H9 (cell line): ENCODE data around the gene TNRC18. TPM values are rescaled to one million over a fixed set of nuclear protein-coding genes. Genes with fewer than 3 reads are reported as not detected.

Experiments
- DNase-seq: peaks from one replicate; pipeline ENCODE4 v3.0.0-alpha.2; 2017
- H2AFZ ChIP-seq: one replicate; pipeline ENCODE4 v1.6.1; 2013; ENCODE audit warnings: mild to moderate bottlenecking, low read length, control low read depth, moderate library complexity
- H2AK5ac ChIP-seq: 2 replicates; pipeline ENCODE4 v1.6.1; 2013; ENCODE audit warnings: low read length, control low read depth, mixed read lengths; ENCODE audit not compliant: insufficient read length
- H2BK120ac ChIP-seq: one replicate; pipeline ENCODE4 v1.6.1; 2013; ENCODE audit warnings: low read depth, mild to moderate bottlenecking, low read length, control low read depth, inconsistent platforms; ENCODE audit not compliant: poor library complexity, severe bottlenecking
- H2BK12ac ChIP-seq: 2 replicates; pipeline ENCODE4 v1.6.1; 2013; ENCODE audit warnings: low read length, control low read depth, mixed read lengths, low read depth; ENCODE audit not compliant: insufficient read length
- H2BK15ac ChIP-seq: 2 replicates; pipeline ENCODE4 v1.6.1; 2013; ENCODE audit warnings: low read depth, low read length, control low read depth
- H2BK20ac ChIP-seq: one replicate; pipeline ENCODE4 v1.6.1; 2013; ENCODE audit warnings: low read depth, mild to moderate bottlenecking, low read length, control low read depth, inconsistent platforms; ENCODE audit not compliant: poor library complexity, severe bottlenecking
- H2BK5ac ChIP-seq: 2 replicates; pipeline ENCODE4 v1.6.1; 2013; ENCODE audit warnings: low read length, control low read depth, mixed read lengths; ENCODE audit not compliant: insufficient read length
- H3K14ac ChIP-seq: 2 replicates; pipeline ENCODE4 v1.6.1; 2013; ENCODE audit warnings: low read length, control low read depth; ENCODE audit not compliant: insufficient read depth
- H3K18ac ChIP-seq: 2 replicates; pipeline ENCODE4 v1.6.1; 2013; ENCODE audit warnings: low read depth, mild to moderate bottlenecking, mixed read lengths, low read length, control low read depth; ENCODE audit not compliant: insufficient read length
- H3K23ac ChIP-seq: 2 replicates; pipeline ENCODE4 v1.6.1; 2013; ENCODE audit warnings: low read length, control low read depth, mixed read lengths, low read depth; ENCODE audit not compliant: insufficient read length
- H3K23me2 ChIP-seq: 2 replicates; pipeline ENCODE4 v1.6.1; 2013; ENCODE audit warnings: low read depth, mild to moderate bottlenecking, mixed read lengths, low read length, control low read depth; ENCODE audit not compliant: insufficient read length, poor library complexity, severe bottlenecking
- H3K27ac ChIP-seq: 2 replicates; pipeline ENCODE4 v1.5.1; 2013; ENCODE audit warnings: low read length, control low read depth, mixed read lengths, low read depth; ENCODE audit not compliant: insufficient read length
- H3K27me3 ChIP-seq: 2 replicates; pipeline ENCODE4 v1.6.1; 2013; ENCODE audit warnings: low read length, control low read depth, inconsistent platforms; ENCODE audit not compliant: insufficient read depth
- H3K4ac ChIP-seq: 2 replicates; pipeline ENCODE4 v1.6.1; 2013; ENCODE audit warnings: low read depth, mild to moderate bottlenecking, control low read depth, inconsistent platforms, low read length, moderate library complexity
- H3K4me1 ChIP-seq: 2 replicates; pipeline ENCODE4 v1.6.1; 2013; ENCODE audit warnings: low read length, control low read depth, inconsistent platforms; ENCODE audit not compliant: insufficient read depth
- H3K4me2 ChIP-seq: 2 replicates; pipeline ENCODE4 v1.6.1; 2013; ENCODE audit warnings: low read length, control low read depth, mixed read lengths; ENCODE audit not compliant: insufficient read length, insufficient read depth
- H3K56ac ChIP-seq: 2 replicates; pipeline ENCODE4 v1.6.1; 2013; ENCODE audit warnings: low read depth, mild to moderate bottlenecking, mixed read lengths, low read length, control low read depth; ENCODE audit not compliant: insufficient read length
- H3K79me1 ChIP-seq: 2 replicates; pipeline ENCODE4 v1.6.1; 2013; ENCODE audit warnings: low read depth, mild to moderate bottlenecking, moderate library complexity, low read length, control low read depth, inconsistent platforms; ENCODE audit not compliant: insufficient read depth, poor library complexity, severe bottlenecking
- H3K79me2 ChIP-seq: 2 replicates; pipeline ENCODE4 v1.6.1; 2013; ENCODE audit warnings: low read length, control low read depth, inconsistent platforms; ENCODE audit not compliant: insufficient read depth
- H3K9ac ChIP-seq: 2 replicates; pipeline ENCODE4 v1.6.1; 2013; ENCODE audit warnings: low read length, control low read depth, mixed read lengths; ENCODE audit not compliant: insufficient read length; ENCODE audit errors: extremely low read depth
- H3K9me3 ChIP-seq: one replicate; pipeline ENCODE4 v1.6.1; 2013; ENCODE audit warnings: low read depth, low read length, inconsistent platforms; ENCODE audit not compliant: control insufficient read depth
- H3T11ph ChIP-seq: one replicate; pipeline ENCODE4 v1.6.1; 2013; ENCODE audit warnings: mild to moderate bottlenecking, low read length, control low read depth, inconsistent platforms
- H4K20me1 ChIP-seq: one replicate; pipeline ENCODE4 v1.6.1; 2013; ENCODE audit not compliant: control insufficient read depth, insufficient read length, insufficient read depth
- H4K5ac ChIP-seq: 2 replicates; pipeline ENCODE4 v1.6.1; 2013; ENCODE audit warnings: low read depth, mild to moderate bottlenecking, mixed read lengths, low read length, control low read depth; ENCODE audit not compliant: insufficient read length
- H4K8ac ChIP-seq: replicated peaks from 2 replicates; pipeline ENCODE4 v1.6.1; 2013; ENCODE audit warnings: low read length, control low read depth, mixed read lengths, low read depth; ENCODE audit not compliant: insufficient read length
- H4K91ac ChIP-seq: 2 replicates; pipeline ENCODE4 v1.6.1; 2013; ENCODE audit warnings: low read depth, mild to moderate bottlenecking, moderate library complexity, mixed read lengths, low read length, control low read depth; ENCODE audit not compliant: insufficient read length
- H3K27ac Mint-ChIP-seq, 3 experiments: 2 replicates in 2 of 3; 3 replicates in 1 of 3; pipeline ENCODE4 v1.8.0; 2020 to 2021; ENCODE audit warnings: mixed read lengths in 3 of 3, mild to moderate bottlenecking in 1 of 3, moderate library complexity in 1 of 3
- H3K27me3 Mint-ChIP-seq: 2 replicates; pipeline ENCODE4 v1.8.0; 2021; ENCODE audit warnings: low read depth, mild to moderate bottlenecking, moderate library complexity, mixed read lengths
- H3K36me3 Mint-ChIP-seq, 3 experiments: 2 replicates in 2 of 3; 3 replicates in 1 of 3; pipeline ENCODE4 v1.8.0; 2020 to 2021; ENCODE audit warnings: low read depth in 3 of 3, mixed read lengths in 3 of 3; ENCODE audit not compliant: insufficient read depth in 1 of 3
- H3K4me1 Mint-ChIP-seq, 2 experiments: 2 replicates each; pipeline ENCODE4 v1.8.0; 2020; ENCODE audit warnings: mixed read lengths in 2 of 2
- H3K4me3 Mint-ChIP-seq, 2 experiments: 2 replicates in 1 of 2; 3 replicates in 1 of 2; pipeline ENCODE4 v1.8.0; 2020 to 2021; ENCODE audit warnings: mild to moderate bottlenecking in 2 of 2, mixed read lengths in 2 of 2, moderate library complexity in 1 of 2
- H3K9me3 Mint-ChIP-seq, 2 experiments: 2 replicates in 1 of 2; 3 replicates in 1 of 2; pipeline ENCODE4 v1.8.0; 2020; ENCODE audit warnings: mild to moderate bottlenecking in 2 of 2, mixed read lengths in 2 of 2, moderate library complexity in 1 of 2
- CTCF ChIP-seq: fragments of 200-600 bp; sonication (generic); conservative IDR thresholded peaks from 3 replicates; pipeline ENCODE4 v1.8.0; 2021; ENCODE audit warnings: antibody characterized with exemption, mild to moderate bottlenecking
- WGBS: extraction: QIAGEN DNeasy Blood & Tissue Kit; methylation state at CpG from one replicate; pipeline ENCODE4 v1.1.7; 2013; ENCODE audit warnings: missing lambda C conversion rate, low lambda C conversion rate, mixed read lengths; ENCODE audit not compliant: insufficient read length; ENCODE audit errors: extremely low coverage; 5-methylcytosine and 5-hydroxymethylcytosine counted together
- total RNA-seq: library from RNA; stranded (reverse); gene quantifications from 2 replicates; pipeline ENCODE4 v1.2.1, GENCODE V29; 2021

TNRC18 gene
- total RNA-seq, 1 experiment from 2014 or later: 21.2 TPM

- Histone ChIP-seq H3K56ac (no peak overlapping the region), H3K4me1 (no peaks in the 10 kb centered on the region), H2AFZ (no peak overlapping the region), H3K27ac (no peak overlapping the region), H3K4me2 (no peak overlapping the region), H2BK12ac (no peak overlapping the region), H2BK5ac (no peak overlapping the region), H2AK5ac (no peak overlapping the region), H3K23ac (no peak overlapping the region), H4K91ac (no peak overlapping the region), H3K9ac (no peak overlapping the region), H4K20me1 (no peaks in the 10 kb centered on the region), H3K79me1 (no peaks in the 10 kb centered on the region), H2BK15ac (no peak overlapping the region), H4K5ac (no peak overlapping the region), H2BK20ac (no peak overlapping the region), H3K27me3 (no peaks in the 10 kb centered on the region), H2BK120ac (no peak overlapping the region), H4K8ac (no peak overlapping the region), H3K4ac (no peak overlapping the region), H3K18ac (no peak overlapping the region), H3K9me3 (no peaks in the 10 kb centered on the region), H3K79me2 (no peaks in the 10 kb centered on the region), H3T11ph (no peak overlapping the region), H3K23me2 (no peaks in the 10 kb centered on the region), H3K14ac (no peak overlapping the region)
- no peaks in the 10 kb centered on the region for H3K27me3 Mint-ChIP-seq
- no peak overlapping the region for H3K4me3 Mint-ChIP-seq
- no peaks in the 10 kb centered on the region for H3K9me3 Mint-ChIP-seq
- no peak overlapping the region for H3K27ac Mint-ChIP-seq
- peaks cover 0 to 6% (median 6%) of the 10 kb centered on the region in 3 experiments; a peak in 3 of 7 replicates for H3K36me3 Mint-ChIP-seq
- DNase-seq: no peak
- no CpG with 5 or more reads among the region's 55 CpGs for WGBS
- TF ChIP-seq CTCF: no peak
- peaks cover 2 to 6% of the 10 kb centered on the region in 2 experiments; a peak in 3 of 4 replicates for H3K4me1 Mint-ChIP-seq
These were observed 52.9 kb downstream of the TNRC18 start for GRCh38 chr7:5370454-5371353.
